Ishikawa (cell line): ENCODE results near the gene NKAIN2.

Experiments used
- CEBPB ChIP-seq: IDR thresholded peaks from 2 replicates; pipeline ENCODE4 v1.6.1; 2012
- CREB1 ChIP-seq: IDR thresholded peaks from 2 replicates; pipeline ENCODE4 v1.6.1; 2012; ENCODE audit warnings: low read depth
- EGR1 ChIP-seq: IDR thresholded peaks from 2 replicates; pipeline ENCODE4 v1.6.1; 2012
- EP300 ChIP-seq: IDR thresholded peaks from 2 replicates; pipeline ENCODE4 v1.6.1; 2012; ENCODE audit warnings: borderline replicate concordance
- FOXM1 ChIP-seq: IDR thresholded peaks from 2 replicates; pipeline ENCODE4 v1.6.1; 2012; ENCODE audit warnings: low read depth, borderline replicate concordance
- NFIC ChIP-seq: IDR thresholded peaks from 2 replicates; pipeline ENCODE4 v1.6.1; 2012
- RAD21 ChIP-seq: IDR thresholded peaks from 2 replicates; pipeline ENCODE4 v1.6.1; 2012; ENCODE audit warnings: low read depth
- TAF1 ChIP-seq: IDR thresholded peaks from 2 replicates; pipeline ENCODE4 v1.6.1; 2012; ENCODE audit warnings: low read depth, mild to moderate bottlenecking
- TCF12 ChIP-seq: IDR thresholded peaks from 2 replicates; pipeline ENCODE4 v1.6.1; 2012; ENCODE audit warnings: low read depth
- TEAD4 ChIP-seq: IDR thresholded peaks from 2 replicates; pipeline ENCODE4 v1.6.1; 2012
- YY1 ChIP-seq: IDR thresholded peaks from 2 replicates; pipeline ENCODE4 v1.6.1; 2012; ENCODE audit warnings: low read depth
- ZBTB7A ChIP-seq: IDR thresholded peaks from 2 replicates; pipeline ENCODE4 v1.6.1; 2012; ENCODE audit warnings: low read depth
- TF ChIP-seq, protein P1 (sequence below): IDR thresholded peaks from 2 replicates; pipeline ENCODE4 v1.6.1; 2012
- TF ChIP-seq, protein P2 (sequence below): IDR thresholded peaks from 2 replicates; pipeline ENCODE4 v1.6.1; 2012; ENCODE audit warnings: low read depth, mild to moderate bottlenecking
- TF ChIP-seq, protein P3 (sequence below): IDR thresholded peaks from 2 replicates; pipeline ENCODE4 v1.6.1; 2012

Gene NKAIN2

DNA sequence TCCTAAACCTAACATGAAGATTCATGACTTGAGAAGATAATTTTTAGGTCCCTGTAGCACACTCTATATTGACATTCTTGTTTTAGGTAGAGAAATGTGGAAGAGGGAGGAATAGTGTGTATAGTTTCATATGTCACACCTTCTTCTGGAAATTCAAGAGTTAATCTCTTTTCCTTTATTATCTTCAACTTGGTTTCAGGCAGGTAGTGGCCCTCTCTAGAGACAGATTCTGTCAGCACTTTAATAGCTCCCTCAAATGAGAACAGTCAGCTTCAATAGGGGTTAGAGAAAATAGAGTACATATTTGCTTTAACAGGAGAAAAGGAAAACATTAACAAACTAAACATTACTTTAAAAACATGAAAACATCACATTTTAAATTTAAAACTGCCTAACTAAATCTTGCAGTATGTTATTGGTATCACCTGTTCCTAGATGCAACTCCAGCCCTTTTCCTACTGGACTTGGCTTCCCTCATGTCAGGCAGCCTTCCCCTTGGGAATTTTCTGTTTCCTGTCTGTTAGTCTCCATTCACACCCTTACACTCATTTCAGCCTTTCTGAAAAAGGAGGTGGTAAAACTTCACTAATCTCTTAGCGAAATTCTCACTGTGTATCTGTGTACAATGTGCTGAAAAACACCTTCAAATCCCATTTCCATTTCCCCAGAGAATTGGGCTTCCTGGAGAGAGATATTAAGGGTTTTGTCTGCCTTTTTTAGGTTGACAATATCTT, 966.3 kb downstream of the NKAIN2 start:
- TF ChIP-seq RAD21, result no peak
- no peak for TF ChIP-seq CREB1
- TF ChIP-seq ZBTB7A, result no peak
- no peak for TF ChIP-seq NFIC
- no peak for TF ChIP-seq FOXM1
- no peak for TF ChIP-seq TCF12

DNA sequence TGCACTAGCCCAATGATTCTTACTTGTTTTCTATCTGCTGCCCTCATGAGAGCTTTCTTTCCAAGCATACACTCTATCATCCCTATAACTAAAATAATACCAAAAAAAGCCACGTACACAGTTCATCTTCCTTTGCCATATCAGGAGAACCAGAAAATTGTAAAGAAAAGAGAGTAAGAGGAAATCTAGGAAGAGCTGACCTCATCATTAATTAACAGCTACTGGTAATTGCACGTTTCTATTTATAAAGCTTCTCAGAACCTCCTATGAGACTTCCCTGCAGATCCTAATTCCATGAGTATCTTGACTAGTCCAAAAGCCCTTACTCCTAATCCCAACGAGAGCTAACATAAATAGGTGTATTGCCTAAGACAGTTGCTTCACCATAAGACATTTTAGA, 967.1 kb downstream of the NKAIN2 start:
- TF ChIP-seq NFIC, result no peak
- no peak for TF ChIP-seq YY1
- TF ChIP-seq ZBTB7A, result no peak
- no peak for TF ChIP-seq RAD21
- TF ChIP-seq, protein P1, sequence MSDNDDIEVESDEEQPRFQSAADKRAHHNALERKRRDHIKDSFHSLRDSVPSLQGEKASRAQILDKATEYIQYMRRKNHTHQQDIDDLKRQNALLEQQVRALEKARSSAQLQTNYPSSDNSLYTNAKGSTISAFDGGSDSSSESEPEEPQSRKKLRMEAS, result no peak
- TF ChIP-seq, protein P2, sequence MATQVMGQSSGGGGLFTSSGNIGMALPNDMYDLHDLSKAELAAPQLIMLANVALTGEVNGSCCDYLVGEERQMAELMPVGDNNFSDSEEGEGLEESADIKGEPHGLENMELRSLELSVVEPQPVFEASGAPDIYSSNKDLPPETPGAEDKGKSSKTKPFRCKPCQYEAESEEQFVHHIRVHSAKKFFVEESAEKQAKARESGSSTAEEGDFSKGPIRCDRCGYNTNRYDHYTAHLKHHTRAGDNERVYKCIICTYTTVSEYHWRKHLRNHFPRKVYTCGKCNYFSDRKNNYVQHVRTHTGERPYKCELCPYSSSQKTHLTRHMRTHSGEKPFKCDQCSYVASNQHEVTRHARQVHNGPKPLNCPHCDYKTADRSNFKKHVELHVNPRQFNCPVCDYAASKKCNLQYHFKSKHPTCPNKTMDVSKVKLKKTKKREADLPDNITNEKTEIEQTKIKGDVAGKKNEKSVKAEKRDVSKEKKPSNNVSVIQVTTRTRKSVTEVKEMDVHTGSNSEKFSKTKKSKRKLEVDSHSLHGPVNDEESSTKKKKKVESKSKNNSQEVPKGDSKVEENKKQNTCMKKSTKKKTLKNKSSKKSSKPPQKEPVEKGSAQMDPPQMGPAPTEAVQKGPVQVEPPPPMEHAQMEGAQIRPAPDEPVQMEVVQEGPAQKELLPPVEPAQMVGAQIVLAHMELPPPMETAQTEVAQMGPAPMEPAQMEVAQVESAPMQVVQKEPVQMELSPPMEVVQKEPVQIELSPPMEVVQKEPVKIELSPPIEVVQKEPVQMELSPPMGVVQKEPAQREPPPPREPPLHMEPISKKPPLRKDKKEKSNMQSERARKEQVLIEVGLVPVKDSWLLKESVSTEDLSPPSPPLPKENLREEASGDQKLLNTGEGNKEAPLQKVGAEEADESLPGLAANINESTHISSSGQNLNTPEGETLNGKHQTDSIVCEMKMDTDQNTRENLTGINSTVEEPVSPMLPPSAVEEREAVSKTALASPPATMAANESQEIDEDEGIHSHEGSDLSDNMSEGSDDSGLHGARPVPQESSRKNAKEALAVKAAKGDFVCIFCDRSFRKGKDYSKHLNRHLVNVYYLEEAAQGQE, result no peak
- TF ChIP-seq TEAD4, result no peak
- no peak for TF ChIP-seq TCF12
- TF ChIP-seq CEBPB, result no peak

DNA sequence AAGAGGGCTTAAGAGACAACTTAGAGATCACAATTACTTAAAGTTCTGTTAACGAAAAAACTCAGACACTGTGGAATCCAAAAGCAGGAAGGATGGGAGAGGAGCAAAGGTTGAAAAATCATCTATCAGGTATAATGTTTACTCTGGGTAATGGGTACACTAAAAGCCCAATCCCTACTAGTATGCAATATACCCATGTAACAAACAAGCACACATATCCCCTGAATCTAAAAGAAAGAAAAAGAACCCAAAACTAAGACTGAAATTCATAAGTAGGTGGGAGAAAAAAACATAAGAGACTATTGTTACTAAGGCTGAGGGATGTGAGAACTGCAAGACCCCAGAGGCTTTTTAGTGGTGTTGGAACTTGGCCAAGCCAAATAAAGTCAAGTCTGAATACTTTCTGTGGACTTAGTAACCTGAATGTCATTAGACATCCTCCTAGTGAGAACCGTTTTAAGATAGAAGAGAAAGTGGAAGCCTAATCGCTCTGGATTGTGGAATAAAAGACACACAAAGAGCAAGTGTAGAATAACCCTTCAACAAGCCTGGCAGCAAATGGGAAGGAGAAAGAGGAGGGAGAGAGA, 969.2 kb downstream of the NKAIN2 start:
- TF ChIP-seq, protein P3, sequence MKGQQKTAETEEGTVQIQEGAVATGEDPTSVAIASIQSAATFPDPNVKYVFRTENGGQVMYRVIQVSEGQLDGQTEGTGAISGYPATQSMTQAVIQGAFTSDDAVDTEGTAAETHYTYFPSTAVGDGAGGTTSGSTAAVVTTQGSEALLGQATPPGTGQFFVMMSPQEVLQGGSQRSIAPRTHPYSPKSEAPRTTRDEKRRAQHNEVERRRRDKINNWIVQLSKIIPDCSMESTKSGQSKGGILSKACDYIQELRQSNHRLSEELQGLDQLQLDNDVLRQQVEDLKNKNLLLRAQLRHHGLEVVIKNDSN, result no peak
- no peak for TF ChIP-seq CEBPB
- TF ChIP-seq, protein P1, result no peak
- no peak for TF ChIP-seq YY1
- TF ChIP-seq TCF12, result no peak
- no peak for TF ChIP-seq ZBTB7A
- no peak for TF ChIP-seq NFIC
- no peak for TF ChIP-seq FOXM1
- TF ChIP-seq TAF1, result no peak
- TF ChIP-seq EP300, result no peak

DNA sequence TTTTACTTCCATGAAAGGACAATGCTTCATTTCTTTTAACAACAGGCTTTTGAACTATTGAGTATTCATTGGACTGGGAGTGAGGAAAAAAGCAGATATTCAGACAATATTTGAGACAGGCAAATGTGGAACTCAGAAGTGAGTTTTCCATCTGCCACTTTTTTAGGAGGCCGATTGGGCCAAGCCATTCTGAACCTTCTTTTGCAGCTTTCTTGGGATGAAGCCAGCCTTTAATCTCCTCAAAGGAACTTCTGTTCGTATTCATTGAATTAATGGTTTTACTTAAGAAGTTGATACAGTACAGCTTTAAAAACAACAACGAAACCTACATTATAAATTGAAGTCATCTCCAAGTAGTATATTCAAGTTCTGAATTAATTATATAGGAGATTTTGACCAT, 971.5 kb downstream of the NKAIN2 start:
- TF ChIP-seq ZBTB7A, result no peak
- TF ChIP-seq EP300, result no peak
- TF ChIP-seq RAD21, result no peak
- TF ChIP-seq, protein P2, result no peak
- TF ChIP-seq CEBPB, result no peak
- no peak for TF ChIP-seq YY1
- no peak for TF ChIP-seq NFIC
- no peak for TF ChIP-seq EGR1
- TF ChIP-seq FOXM1, result no peak
- TF ChIP-seq, protein P1, result no peak
- TF ChIP-seq, protein P3, result no peak
- no peak for TF ChIP-seq CREB1
- no peak for TF ChIP-seq TCF12
- no peak for TF ChIP-seq TAF1
- TF ChIP-seq TEAD4, result no peak

DNA sequence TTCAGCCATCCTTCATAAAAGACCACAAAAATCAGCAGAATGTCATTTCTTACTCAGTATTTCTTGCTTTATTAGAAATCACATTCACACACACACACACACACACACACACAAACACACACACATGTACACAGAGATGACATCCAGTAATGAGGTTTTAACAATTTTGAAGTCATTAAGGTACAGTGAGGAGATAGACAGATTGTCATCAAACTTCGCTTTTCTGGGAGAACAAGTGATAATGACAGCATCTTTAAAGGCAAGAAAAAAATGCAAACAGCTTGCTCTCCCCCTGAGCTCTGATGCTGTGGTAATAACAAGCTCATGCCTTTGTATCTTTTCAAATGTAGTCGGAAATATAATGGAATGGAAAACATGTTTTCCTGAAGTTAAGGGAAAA, 974.2 kb downstream of the NKAIN2 start:
- no peak for TF ChIP-seq YY1
- TF ChIP-seq, protein P1, result no peak
- TF ChIP-seq, protein P3, result no peak
- no peak for TF ChIP-seq TCF12
- no peak for TF ChIP-seq EP300
- no peak for TF ChIP-seq FOXM1
- no peak for TF ChIP-seq TEAD4
- no peak for TF ChIP-seq RAD21
- no peak for TF ChIP-seq CREB1
- no peak for TF ChIP-seq TAF1
- no peak for TF ChIP-seq EGR1
- TF ChIP-seq, protein P2, result no peak
